ENCODE data around the gene FADS6. TPM values are rescaled to one million over a fixed set of nuclear protein-coding genes. Genes with fewer than 3 reads are reported as not detected.

The FADS6 gene
- total RNA-seq, 1 donor from 2014 or later, result 0.82 TPM

DNA sequence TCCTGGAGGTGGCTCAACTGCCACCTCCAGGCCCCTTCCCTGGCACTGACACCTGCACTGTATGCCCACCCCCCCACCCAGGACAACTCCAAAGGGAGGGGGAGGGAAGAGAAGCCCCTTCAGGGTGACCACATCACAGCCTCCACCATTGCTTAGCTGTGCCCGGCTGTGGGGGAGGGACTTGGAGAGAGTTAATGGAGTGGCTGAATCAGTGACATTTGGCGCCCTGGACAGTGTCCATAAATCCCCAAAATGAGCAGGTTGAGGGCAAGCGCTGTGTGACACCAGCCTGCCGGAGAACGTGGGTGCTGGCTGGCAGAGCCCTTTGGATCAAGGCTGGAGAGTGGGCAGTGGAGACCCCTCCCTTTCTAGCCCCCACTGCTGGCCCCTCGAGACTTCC is 28.7 kb upstream of the FADS6 start:
- DNase-seq (ENCODE audit: extremely low spot score, unreplicated experiment), result no peak
- H3K36me3 Mint-ChIP-seq, result no peaks in the 10 kb centered on the region
- no peaks in the 10 kb centered on the region for H3K4me1 Mint-ChIP-seq (ENCODE audit: unreplicated experiment)
- no peak for TF ChIP-seq CTCF (conservative IDR thresholded peaks at IDR 0.05)
- H3K27ac Mint-ChIP-seq, result no peak overlapping the region
- no peak overlapping the region for H3K4me3 Mint-ChIP-seq
- no peaks in the 10 kb centered on the region for H3K9me3 Mint-ChIP-seq
- peaks cover 59% of the 10 kb centered on the region for H3K27me3 Mint-ChIP-seq

- no peaks in the 10 kb centered on the region for H3K36me3 Mint-ChIP-seq
- peaks cover 56% of the 10 kb centered on the region for H3K27me3 Mint-ChIP-seq
- H3K4me1 Mint-ChIP-seq (ENCODE audit: unreplicated experiment), result no peaks in the 10 kb centered on the region
- no peak overlapping the region for H3K27ac Mint-ChIP-seq
- TF ChIP-seq CTCF (conservative IDR thresholded peaks at IDR 0.05), result no peak
- H3K9me3 Mint-ChIP-seq, result no peaks in the 10 kb centered on the region
- no peak for DNase-seq (ENCODE audit: extremely low spot score, unreplicated experiment)
- no peak overlapping the region for H3K4me3 Mint-ChIP-seq
Measured at GRCh38 chr17:74921769-74922168, 28.3 kb upstream of the FADS6 start.

- Mint-ChIP-seq H3K4me1 (ENCODE audit: unreplicated experiment) (no peaks in the 10 kb centered on the region), H3K36me3 (no peaks in the 10 kb centered on the region), H3K9me3 (no peaks in the 10 kb centered on the region), H3K4me3 (peak overlapping the region; percentile 60), H3K27ac (no peak overlapping the region), H3K27me3 (peaks cover 52% of the 10 kb centered on the region)
- DNase-seq (ENCODE audit: extremely low spot score, unreplicated experiment), result no peak
- no peak for TF ChIP-seq CTCF (conservative IDR thresholded peaks at IDR 0.05)
Measured at GRCh38 chr17:74921026-74921681, 27.7 kb upstream of the FADS6 start.

DNA sequence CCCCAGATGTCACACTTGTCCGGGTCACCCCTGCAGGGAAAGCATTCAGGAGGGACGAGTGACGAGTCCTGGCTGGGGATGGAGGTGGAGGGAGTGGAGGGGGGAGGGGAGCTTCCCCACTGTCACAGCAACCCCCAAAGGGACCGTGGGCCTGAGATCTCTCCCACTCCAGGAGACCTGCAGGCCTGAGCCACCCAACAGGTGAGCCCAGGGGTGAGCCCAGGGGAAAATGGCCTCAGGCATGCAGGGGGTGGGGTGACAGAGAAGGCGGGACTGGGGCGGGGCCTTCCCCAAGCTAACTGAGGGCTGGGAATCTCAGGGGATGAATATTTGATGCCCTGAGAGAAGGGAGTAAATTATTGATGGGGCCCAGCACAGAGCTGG is 27.2 kb upstream of the FADS6 start:
- no peak for DNase-seq (ENCODE audit: extremely low spot score, unreplicated experiment)
- no peak for TF ChIP-seq CTCF (conservative IDR thresholded peaks at IDR 0.05)
- Mint-ChIP-seq H3K9me3 (no peaks in the 10 kb centered on the region), H3K4me3 (peak overlapping the region; percentile 60), H3K4me1 (ENCODE audit: unreplicated experiment) (no peaks in the 10 kb centered on the region), H3K27me3 (peaks cover 47% of the 10 kb centered on the region), H3K36me3 (no peaks in the 10 kb centered on the region), H3K27ac (no peak overlapping the region)

- Mint-ChIP-seq H3K27me3 (peaks cover 43% of the 10 kb centered on the region), H3K27ac (no peak overlapping the region), H3K9me3 (no peaks in the 10 kb centered on the region), H3K4me1 (ENCODE audit: unreplicated experiment) (no peaks in the 10 kb centered on the region), H3K4me3 (no peak overlapping the region), H3K36me3 (no peaks in the 10 kb centered on the region)
- TF ChIP-seq CTCF (conservative IDR thresholded peaks at IDR 0.05), result no peak
- DNase-seq (ENCODE audit: extremely low spot score, unreplicated experiment), result no peak
Measured at GRCh38 chr17:74920306-74920620, 26.8 kb upstream of the FADS6 start.
